ENCODE data around the gene MAST4.
A peak's percentile ranks its signal among the peaks of the same experiment; 100 is the strongest.

Gene MAST4

DNA sequence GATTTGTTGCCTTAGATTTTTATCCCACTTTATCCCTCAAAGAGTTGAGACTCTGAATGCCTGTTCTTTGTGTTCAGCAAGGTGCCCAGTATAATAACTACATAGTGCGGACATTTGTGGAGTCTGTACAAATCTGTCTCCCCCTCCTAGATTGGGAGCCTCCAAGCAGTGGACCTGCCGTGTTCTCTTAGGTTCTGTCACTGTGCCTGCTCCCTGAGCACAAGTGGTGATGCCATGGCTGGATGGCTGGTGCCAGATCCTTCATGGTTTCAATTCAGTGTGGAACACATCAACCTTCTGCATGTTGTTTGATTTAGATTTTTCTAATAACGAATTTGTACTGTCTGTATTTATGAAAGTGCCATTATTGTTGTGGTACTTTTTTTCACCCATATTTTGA, 307.5 kb downstream of the MAST4 start:
- no peak for DNase-seq

- no peak for DNase-seq
Measured at GRCh38 chr5:66904189-66904588, 308.0 kb downstream of the MAST4 start.

- DNase-seq, result no peak
Measured at GRCh38 chr5:66906021-66906420, 309.8 kb downstream of the MAST4 start.

GRCh38 chr5:66908230-66908629, 312.0 kb downstream of the MAST4 start:
- DNase-seq, result no peak

- no peak for DNase-seq
Measured at GRCh38 chr5:66909364-66909763, 313.2 kb downstream of the MAST4 start.

- DNase-seq, result no peak
Measured at GRCh38 chr5:66912787-66913186, 316.6 kb downstream of the MAST4 start.

DNA sequence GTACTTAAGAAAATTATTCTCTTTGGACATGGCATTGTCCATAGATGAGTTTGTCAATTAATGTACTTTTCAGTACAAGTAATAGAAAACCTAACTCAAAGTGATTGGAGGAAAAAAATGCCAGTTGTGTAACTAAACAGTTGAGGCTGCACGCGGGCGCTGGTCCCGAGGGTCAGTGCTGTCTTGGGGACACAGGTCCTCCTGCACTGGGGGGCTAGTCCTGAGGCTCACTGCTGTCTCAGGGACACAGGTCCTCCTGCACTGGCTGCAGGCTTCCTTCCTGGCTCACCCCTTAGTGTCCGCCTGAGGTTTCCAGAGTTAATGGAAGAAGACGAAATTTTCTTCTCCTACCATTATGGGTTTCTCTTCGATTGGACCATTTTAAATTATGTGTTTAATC, 319.3 kb downstream of the MAST4 start:
- DNase-seq, result no peak

DNA sequence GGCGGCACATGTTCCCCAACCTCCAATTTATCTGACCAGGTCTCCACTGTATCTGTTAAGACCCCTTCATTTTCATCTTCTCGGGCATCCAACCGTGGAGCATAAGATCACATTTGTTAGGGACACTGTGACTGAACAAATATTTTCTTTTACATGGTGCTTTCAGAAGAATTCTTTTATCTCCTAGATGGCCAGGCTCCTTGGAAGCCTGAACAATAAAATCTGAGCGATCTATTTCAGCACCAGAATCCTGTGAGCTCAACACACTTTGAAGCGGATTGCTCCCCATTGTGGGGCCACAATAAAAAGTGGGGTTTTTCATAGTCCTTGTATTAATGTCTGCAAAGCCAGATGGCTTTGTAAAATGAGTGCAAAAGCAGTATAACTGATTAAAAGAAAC, 326.7 kb downstream of the MAST4 start:
- DNase-seq, result no peak

- DNase-seq, result no peak
Measured at GRCh38 chr5:66923457-66923856, 327.3 kb downstream of the MAST4 start.

- no peak for DNase-seq
Measured at GRCh38 chr5:66923922-66924321, 327.7 kb downstream of the MAST4 start.

GRCh38 chr5:66927140-66927539, 330.9 kb downstream of the MAST4 start:
- DNase-seq, result no peak

DNA sequence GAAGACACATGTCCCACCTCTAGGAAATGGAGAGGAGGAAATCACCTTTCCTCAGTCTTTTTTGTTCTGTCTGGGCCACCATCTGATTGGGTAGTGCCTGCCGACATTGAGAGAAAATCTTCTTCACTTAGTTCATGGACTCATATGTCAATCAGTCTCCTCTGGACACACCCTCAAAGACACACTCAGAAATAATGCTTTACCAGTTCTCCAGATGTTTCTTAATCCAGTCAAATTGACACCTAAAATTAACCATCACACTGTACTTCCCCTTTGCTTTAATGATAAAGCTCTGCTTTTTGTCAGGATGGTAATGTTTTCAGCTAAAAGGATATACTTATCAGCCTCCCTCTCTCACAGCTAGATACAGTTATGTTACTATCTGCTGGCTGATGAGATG, 333.1 kb downstream of the MAST4 start:
- DNase-seq, result no peak

- DNase-seq, result no peak
Measured at GRCh38 chr5:66929995-66930394, 333.8 kb downstream of the MAST4 start.

GRCh38 chr5:66931651-66932050, 335.5 kb downstream of the MAST4 start:
- no peak for DNase-seq

GRCh38 chr5:66932457-66932856, 336.3 kb downstream of the MAST4 start:
- no peak for DNase-seq

DNA sequence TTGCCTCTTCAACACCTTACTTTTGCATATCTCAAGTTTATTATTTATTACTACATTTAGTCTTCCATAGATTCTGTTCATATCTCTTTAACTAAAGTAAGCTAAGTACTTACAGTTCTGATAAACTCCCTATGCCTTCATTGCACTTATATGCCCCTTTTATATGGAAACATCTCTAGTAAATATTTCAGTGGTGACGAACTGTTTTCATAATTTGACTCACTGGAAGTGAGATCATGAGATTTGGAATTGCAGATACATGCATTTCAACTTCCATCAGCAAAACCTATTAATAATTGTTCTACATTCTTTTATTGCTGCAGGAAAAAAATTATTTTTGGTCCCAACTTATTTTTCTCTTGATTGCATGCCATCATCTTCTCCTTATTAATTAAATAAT, 336.9 kb downstream of the MAST4 start:
- no peak for DNase-seq

DNA sequence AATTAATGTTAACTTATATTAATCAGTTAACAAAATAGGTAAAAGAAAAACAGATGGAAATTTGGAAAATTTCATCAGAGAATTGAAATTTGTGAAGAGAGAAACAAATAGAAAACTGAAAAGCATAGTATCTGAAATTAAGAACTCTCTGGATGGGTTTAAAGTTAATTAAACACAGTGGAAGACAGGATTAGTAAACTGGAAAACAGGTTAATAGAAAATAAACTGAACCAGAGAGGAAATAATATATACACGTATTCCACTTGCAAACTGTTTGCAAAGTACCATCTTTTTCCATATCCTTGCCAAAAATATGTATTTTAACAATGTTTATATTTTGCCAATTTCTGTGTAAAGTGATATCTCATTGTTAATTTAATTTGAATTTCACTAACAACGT, 342.9 kb downstream of the MAST4 start:
- DNase-seq, result no peak

DNA sequence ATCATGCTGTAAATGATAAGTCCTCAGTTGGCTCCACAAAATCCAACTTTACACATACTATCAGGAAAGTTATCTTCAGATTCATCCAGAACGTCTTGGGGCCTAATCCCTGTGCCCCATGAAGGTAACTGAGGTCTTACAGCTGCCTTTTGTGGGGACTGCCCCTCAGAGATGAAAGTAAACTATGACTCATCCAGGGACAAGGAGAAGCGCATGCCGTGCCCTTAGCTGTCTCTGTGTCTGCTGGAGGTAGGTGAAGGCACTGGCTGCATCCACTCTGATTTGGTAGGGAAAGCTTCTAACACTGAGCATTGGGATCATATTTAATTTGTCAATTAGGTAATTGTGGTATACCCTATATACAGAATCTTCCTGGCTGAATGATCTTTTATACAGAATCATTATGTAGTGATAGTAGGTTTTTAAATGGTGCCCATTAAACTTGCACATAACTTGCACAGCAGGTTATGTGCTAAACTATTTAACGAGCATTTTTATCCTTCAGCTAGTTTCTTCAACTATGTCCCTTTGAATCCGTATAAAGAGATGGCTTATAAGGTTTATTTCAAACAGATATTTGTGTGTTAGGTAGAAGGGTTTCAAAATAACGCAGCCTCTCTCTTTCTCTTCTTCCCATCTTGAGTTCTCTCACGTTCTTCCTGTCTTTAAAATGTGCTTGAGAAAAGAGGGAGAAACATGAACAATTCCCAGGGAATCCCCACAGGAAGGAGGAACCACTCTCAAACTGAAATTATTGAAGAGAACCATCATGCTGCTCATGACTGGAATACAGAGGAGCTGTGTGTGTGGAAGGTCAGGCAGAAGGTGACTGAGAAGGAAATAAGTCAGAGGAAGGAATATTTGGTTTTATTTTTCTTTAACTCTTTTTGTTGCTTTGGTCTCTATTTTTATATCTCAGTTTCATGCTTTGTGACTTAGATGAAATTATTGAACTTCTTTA, 349.5 kb downstream of the MAST4 start:
- no peak for DNase-seq

DNA sequence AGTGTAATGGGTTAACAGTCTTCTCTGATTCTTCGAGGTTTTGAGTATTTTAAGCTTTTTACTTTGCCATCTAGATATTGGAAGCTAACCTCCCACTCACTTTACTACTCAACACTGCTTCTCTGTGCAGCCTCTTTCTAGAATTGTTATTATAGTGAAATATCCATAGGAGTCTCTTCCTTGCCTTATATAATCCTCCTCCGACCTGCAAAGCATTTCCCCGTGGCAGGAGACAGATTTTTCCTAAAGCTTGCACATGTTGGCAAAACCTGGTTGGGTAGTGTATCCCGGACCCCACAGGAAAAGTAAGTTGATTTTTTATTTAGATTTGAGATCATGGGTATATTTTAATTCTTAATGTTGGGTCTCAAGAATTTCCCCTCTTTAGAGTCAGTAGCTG, 351.3 kb downstream of the MAST4 start:
- no peak for DNase-seq

- no peak for DNase-seq
Measured at GRCh38 chr5:66949066-66949465, 352.9 kb downstream of the MAST4 start.

- no peak for DNase-seq
Measured at GRCh38 chr5:66952153-66952552, 356.0 kb downstream of the MAST4 start.

DNA sequence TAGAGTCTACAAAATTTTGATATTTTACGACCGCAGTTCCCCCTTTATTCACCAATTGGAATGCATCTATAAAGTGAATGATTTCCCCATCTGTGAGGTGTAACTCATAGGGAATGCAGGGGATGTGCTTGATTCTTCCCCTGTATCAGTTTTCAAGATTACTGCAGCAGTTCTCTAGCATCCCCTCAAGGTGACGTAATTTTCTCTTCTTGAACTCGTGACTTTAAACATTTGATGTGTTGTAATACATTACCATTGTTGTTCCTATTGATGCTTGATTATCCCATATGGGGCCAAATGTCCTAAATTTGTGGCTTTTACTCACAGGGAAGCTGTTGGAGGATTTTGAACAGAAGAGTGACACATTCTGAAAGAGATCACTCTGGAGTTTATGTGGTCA, 360.2 kb downstream of the MAST4 start:
- no peak for DNase-seq

DNA sequence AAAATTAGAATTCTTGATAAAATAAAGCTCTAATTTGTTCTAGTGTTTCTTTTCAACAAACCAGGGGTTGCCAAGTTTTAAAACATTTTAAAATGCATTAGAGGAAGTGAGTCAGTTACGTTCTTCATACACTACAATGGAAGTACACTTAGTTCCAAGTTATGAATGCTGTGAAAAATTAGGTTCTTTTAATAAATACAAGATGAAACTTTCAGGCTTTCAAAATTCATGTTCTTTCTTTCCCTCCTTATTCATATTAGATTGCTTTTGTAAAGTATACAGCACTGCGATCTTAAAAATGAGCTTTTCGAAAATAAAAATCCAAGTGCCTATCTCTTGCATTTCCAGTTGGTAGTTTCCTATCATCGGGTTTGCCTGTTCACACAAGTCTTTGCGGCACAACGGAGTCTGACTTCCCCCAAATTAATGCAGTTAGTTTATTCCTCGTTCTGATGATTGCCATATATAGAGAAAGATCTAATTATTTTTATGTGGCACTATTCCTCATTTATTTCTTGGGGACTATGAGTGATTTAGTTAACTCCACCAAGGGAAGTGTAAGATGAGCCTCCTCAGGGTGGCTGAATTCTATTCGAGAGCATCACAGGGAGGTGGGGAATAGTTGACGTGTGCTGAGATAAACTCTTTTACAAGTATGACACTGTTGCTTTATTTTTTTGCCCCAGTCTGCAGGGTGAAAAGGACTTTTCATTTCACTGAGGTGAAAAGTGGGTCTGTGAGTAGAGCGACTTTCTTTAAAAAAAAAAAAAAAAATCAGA, 362.2 kb downstream of the MAST4 start:
- peak in 1 of 51 donors; percentile 76 for DNase-seq

Data from hypothalamus (tissue), 51 donors.